Neuronal stem cell (in vitro differentiated cells): ENCODE data around the gene CISD3.

Experiments
- DNase-seq: peaks from one replicate; pipeline ENCODE4 v3.0.0-alpha.2; 2013; ENCODE audit warnings: low spot score
- H2AFZ ChIP-seq: one replicate; pipeline ENCODE4 v1.6.1; 2013; ENCODE audit warnings: mild to moderate bottlenecking, low read length, inconsistent platforms
- H2AK5ac ChIP-seq: 2 replicates; pipeline ENCODE4 v1.6.1; 2013; ENCODE audit warnings: low read depth, mild to moderate bottlenecking, inconsistent platforms, low read length, moderate library complexity, mixed read lengths
- H2BK120ac ChIP-seq: 2 replicates; pipeline ENCODE4 v1.6.1; 2013; ENCODE audit warnings: low read depth, mild to moderate bottlenecking, inconsistent platforms, low read length, moderate library complexity, mixed read lengths
- H2BK12ac ChIP-seq: one replicate; pipeline ENCODE4 v1.6.1; 2013; ENCODE audit warnings: low read length, inconsistent platforms
- H2BK15ac ChIP-seq: 2 replicates; pipeline ENCODE4 v1.6.1; 2013; ENCODE audit warnings: mild to moderate bottlenecking, low read length, inconsistent platforms, mixed read lengths
- H2BK5ac ChIP-seq: one replicate; pipeline ENCODE4 v1.6.1; 2013; ENCODE audit warnings: inconsistent platforms, mild to moderate bottlenecking, low read length, moderate library complexity
- H3K14ac ChIP-seq: one replicate; pipeline ENCODE4 v1.6.1; 2013; ENCODE audit warnings: low read length, inconsistent platforms
- H3K18ac ChIP-seq: 2 replicates; pipeline ENCODE4 v1.6.1; 2013; ENCODE audit warnings: low read length, inconsistent platforms
- H3K23ac ChIP-seq: 2 replicates; pipeline ENCODE4 v1.6.1; 2013; ENCODE audit warnings: low read depth, mild to moderate bottlenecking, mixed read lengths, low read length, inconsistent platforms; ENCODE audit not compliant: poor library complexity
- H3K27ac ChIP-seq: replicated peaks from 3 replicates; pipeline ENCODE4 v1.5.1; 2013; ENCODE audit warnings: low read length, inconsistent platforms
- H3K27me3 ChIP-seq, 3 experiments: 2 replicates each; pipeline ENCODE4 v1.6.1; 2013; ENCODE audit warnings: low read length in 3 of 3, mild to moderate bottlenecking in 2 of 3, inconsistent platforms in 1 of 3, low read depth in 1 of 3, mixed read lengths in 1 of 3, moderate library complexity in 1 of 3; ENCODE audit not compliant: control insufficient read depth in 3 of 3, insufficient read depth in 3 of 3
- H3K36me3 ChIP-seq, 2 donors: replicated peaks in 1 of 2; 2 replicates each; pipeline ENCODE4 v1.6.1; 2013; ENCODE audit warnings: low read length in 2 of 2; ENCODE audit not compliant: control insufficient read depth in 2 of 2, insufficient read depth in 2 of 2
- H3K4ac ChIP-seq: 2 replicates; pipeline ENCODE4 v1.6.1; 2013; ENCODE audit warnings: inconsistent platforms, mild to moderate bottlenecking, low read length, moderate library complexity
- H3K4me1 ChIP-seq, 2 donors: 1 replicate in 1 of 2; 2 replicates in 1 of 2; pipeline ENCODE4 v1.6.1; 2013; ENCODE audit warnings: low read length in 2 of 2, low read depth in 1 of 2; ENCODE audit not compliant: control insufficient read depth in 2 of 2, insufficient read depth in 1 of 2
- H3K4me2 ChIP-seq: one replicate; pipeline ENCODE4 v1.6.1; 2013; ENCODE audit warnings: mild to moderate bottlenecking, low read length, inconsistent platforms; ENCODE audit not compliant: insufficient read depth, poor library complexity, severe bottlenecking
- H3K4me3 ChIP-seq, 2 donors: 2 replicates each; pipeline ENCODE4 v1.5.1; 2013; ENCODE audit warnings: low read length in 2 of 2, mild to moderate bottlenecking in 2 of 2, inconsistent platforms in 1 of 2, moderate library complexity in 1 of 2
- H3K79me1 ChIP-seq: one replicate; pipeline ENCODE4 v1.6.1; 2013; ENCODE audit warnings: low read depth, mild to moderate bottlenecking, inconsistent platforms, low read length, moderate library complexity
- H3K9ac ChIP-seq: one replicate; pipeline ENCODE4 v1.6.1; 2013; ENCODE audit warnings: mild to moderate bottlenecking, low read depth, low read length, inconsistent platforms; ENCODE audit not compliant: poor library complexity
- H3K9me3 ChIP-seq, 2 donors: replicated peaks in 1 of 2; 2 replicates each; pipeline versions ENCODE3 to v1.6.1; 2013; ENCODE audit warnings: low read length in 2 of 2, mild to moderate bottlenecking in 2 of 2, inconsistent platforms in 1 of 2, low read depth in 1 of 2, mixed read lengths in 1 of 2, moderate library complexity in 1 of 2; ENCODE audit not compliant: control insufficient read depth in 2 of 2, insufficient read depth in 1 of 2
- H4K8ac ChIP-seq: one replicate; pipeline ENCODE4 v1.6.1; 2013; ENCODE audit warnings: low read depth, mild to moderate bottlenecking, inconsistent platforms, low read length, moderate library complexity
- H4K91ac ChIP-seq: one replicate; pipeline ENCODE4 v1.6.1; 2013; ENCODE audit warnings: low read length, low read depth, mild to moderate bottlenecking, inconsistent platforms; ENCODE audit not compliant: poor library complexity
- WGBS, 2 donors: extraction: QIAGEN DNeasy Blood & Tissue Kit; methylation state at CpG; one replicate each; pipeline ENCODE4 v1.1.7; 2013; ENCODE audit warnings: missing lambda C conversion rate in 2 of 2, mixed read lengths in 1 of 2; ENCODE audit not compliant: insufficient read length in 2 of 2, insufficient replicate concordance in 1 of 2; ENCODE audit errors: extremely low coverage in 2 of 2; 5-methylcytosine and 5-hydroxymethylcytosine counted together

Gene CISD3

DNA sequence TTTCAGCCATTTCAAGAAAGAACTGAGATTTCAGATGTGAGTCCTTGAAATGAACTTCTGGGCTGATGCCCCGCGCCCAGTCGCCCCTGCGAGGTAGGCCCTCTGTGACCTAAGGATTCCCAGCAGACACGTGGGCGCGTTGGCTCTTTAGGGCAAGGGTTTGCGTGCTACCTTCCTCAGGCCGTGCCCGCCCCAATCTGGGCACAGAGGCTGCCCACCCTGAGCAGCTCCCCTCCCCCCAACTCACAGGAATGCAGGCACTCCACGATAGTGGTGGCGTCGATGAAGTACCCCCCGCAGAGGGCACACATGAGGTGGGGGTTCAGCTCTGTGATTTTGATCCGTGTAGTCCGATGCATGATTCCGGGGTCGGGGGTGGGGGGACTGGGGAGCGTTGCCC, 9.9 kb downstream of the CISD3 start:
- no peak overlapping the region for H2AFZ ChIP-seq
- peaks cover 25% of the 10 kb centered on the region for H3K79me1 ChIP-seq
- no peak overlapping the region for H3K23ac ChIP-seq
- no peak overlapping the region for H3K27ac ChIP-seq
- H3K27me3 ChIP-seq, result no peaks in the 10 kb centered on the region
- H4K91ac ChIP-seq, result no peak overlapping the region
- no peak overlapping the region for H2BK5ac ChIP-seq
- H3K18ac ChIP-seq, result no peak overlapping the region
- no peak overlapping the region for H2BK120ac ChIP-seq
- WGBS, 2 donors, result no CpG with 5 or more reads among the region's 19 CpGs
- no peak overlapping the region for H3K4me2 ChIP-seq
- no peak overlapping the region for H2BK15ac ChIP-seq
- peaks cover 10 to 11% of the 10 kb centered on the region in 2 donors for H3K4me1 ChIP-seq
- H2BK12ac ChIP-seq, result no peak overlapping the region
- no peak overlapping the region for H4K8ac ChIP-seq
- no peak overlapping the region for H3K9ac ChIP-seq
- H3K4ac ChIP-seq, result no peak overlapping the region
- DNase-seq, result no peak
- peaks cover 36 to 81% of the 10 kb centered on the region in 2 donors for H3K36me3 ChIP-seq
- H3K4me3 ChIP-seq, result no peak overlapping the region
- no peak overlapping the region for H3K14ac ChIP-seq
- H3K9me3 ChIP-seq, result no peaks in the 10 kb centered on the region
- H2AK5ac ChIP-seq, result no peak overlapping the region

DNA sequence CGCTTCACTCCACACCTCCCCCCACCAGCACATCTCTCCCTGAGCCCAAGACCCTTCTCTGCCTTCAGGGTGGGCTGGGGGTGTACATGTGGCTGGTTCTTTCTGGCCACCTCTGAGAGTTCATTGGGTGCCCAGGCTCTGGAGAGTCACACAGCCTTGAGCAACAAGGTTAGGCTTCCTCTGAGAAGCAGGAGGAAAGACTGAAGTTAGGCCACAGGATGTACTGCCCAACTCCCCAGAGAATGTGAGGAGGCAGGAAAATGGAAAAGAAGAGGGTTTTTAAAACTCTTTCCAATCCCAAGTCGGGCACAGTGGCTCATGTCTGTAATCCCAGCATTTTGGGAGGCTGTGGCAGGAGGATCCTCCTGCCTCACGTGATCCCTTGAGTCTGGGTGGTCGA, 10.7 kb downstream of the CISD3 start:
- no peak overlapping the region for H4K91ac ChIP-seq
- no peak overlapping the region for H2BK5ac ChIP-seq
- no peak overlapping the region for H2BK12ac ChIP-seq
- H3K27me3 ChIP-seq, result no peaks in the 10 kb centered on the region
- H3K14ac ChIP-seq, result no peak overlapping the region
- H3K9ac ChIP-seq, result no peak overlapping the region
- H3K36me3 ChIP-seq, result peaks cover 33 to 74% of the 10 kb centered on the region in 2 donors
- H3K27ac ChIP-seq, result no peak overlapping the region
- H3K4me3 ChIP-seq, result no peak overlapping the region
- H4K8ac ChIP-seq, result no peak overlapping the region
- no peaks in the 10 kb centered on the region for H3K9me3 ChIP-seq
- no peak overlapping the region for H3K23ac ChIP-seq
- no CpG with 5 or more reads among the region's 4 CpGs for WGBS, 2 donors
- no peak overlapping the region for H2AFZ ChIP-seq
- no peak overlapping the region for H2BK120ac ChIP-seq
- no peak overlapping the region for H2BK15ac ChIP-seq
- no peak overlapping the region for H2AK5ac ChIP-seq
- peaks cover 12 to 13% of the 10 kb centered on the region in 2 donors for H3K4me1 ChIP-seq
- no peak overlapping the region for H3K4ac ChIP-seq
- no peak overlapping the region for H3K18ac ChIP-seq
- no peak for DNase-seq
- peaks cover 25% of the 10 kb centered on the region for H3K79me1 ChIP-seq
- H3K4me2 ChIP-seq, result no peak overlapping the region

DNA sequence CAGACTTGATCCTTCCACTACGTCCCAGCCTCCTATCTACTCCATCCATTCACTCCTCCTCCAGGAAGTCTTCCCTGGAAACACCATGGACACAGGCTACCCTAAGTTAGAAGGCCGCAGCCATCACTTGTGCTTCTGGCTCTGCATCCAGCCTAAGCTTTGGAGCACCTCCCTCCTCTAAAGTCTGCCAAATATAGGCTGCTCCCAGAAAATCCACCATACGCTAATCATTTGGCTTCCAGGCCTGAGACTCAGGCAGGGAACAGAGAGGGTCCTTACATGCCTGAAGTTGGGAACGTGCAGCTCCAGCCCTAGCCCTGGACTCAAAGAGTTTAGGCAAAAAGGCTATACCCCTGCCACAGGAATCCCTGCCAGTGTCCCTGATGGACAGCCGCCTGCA, 11.3 kb downstream of the CISD3 start:
- H3K4me2 ChIP-seq, result no peak overlapping the region
- H4K8ac ChIP-seq, result no peak overlapping the region
- WGBS, 2 donors, result no CpG with 5 or more reads among the region's 5 CpGs
- H3K9me3 ChIP-seq, result no peaks in the 10 kb centered on the region
- no peak overlapping the region for H2BK15ac ChIP-seq
- H3K23ac ChIP-seq, result no peak overlapping the region
- peaks cover 26% of the 10 kb centered on the region for H3K79me1 ChIP-seq
- no peak overlapping the region for H2AFZ ChIP-seq
- peaks cover 18 to 20% of the 10 kb centered on the region in 2 donors for H3K4me1 ChIP-seq
- no peak for DNase-seq
- no peak overlapping the region for H2AK5ac ChIP-seq
- no peak overlapping the region for H2BK120ac ChIP-seq
- no peak overlapping the region for H3K4me3 ChIP-seq
- no peak overlapping the region for H3K4ac ChIP-seq
- peaks cover 31 to 68% of the 10 kb centered on the region in 2 donors for H3K36me3 ChIP-seq
- no peak overlapping the region for H2BK12ac ChIP-seq
- no peak overlapping the region for H3K14ac ChIP-seq
- H2BK5ac ChIP-seq, result no peak overlapping the region
- no peak overlapping the region for H3K27ac ChIP-seq
- H4K91ac ChIP-seq, result no peak overlapping the region
- H3K18ac ChIP-seq, result no peak overlapping the region
- no peak overlapping the region for H3K9ac ChIP-seq
- H3K27me3 ChIP-seq, result no peaks in the 10 kb centered on the region

DNA sequence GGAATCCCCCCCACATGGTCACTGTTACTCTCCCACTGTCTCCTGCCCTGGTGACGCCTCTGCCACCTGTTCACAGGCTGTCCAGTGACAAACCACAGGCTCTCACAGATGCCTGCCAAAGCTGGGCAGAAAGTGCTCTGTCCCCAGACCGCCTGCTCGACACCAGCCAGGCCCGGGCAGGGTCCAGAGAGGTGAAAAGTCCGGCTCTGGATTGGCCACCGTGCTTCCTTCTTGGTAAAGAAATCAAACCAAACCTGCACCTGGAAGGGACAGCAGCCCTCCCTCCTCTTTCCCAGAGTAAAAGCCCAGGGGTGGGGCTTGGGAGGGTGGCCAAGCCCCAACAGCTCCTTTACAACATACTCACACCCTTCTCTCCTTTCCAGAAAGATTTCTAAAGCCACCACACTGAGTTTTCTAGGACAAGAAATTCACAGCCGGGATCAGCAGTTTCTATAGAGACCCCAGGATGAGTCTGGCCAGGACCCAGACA, 11.8 kb downstream of the CISD3 start:
- H3K9me3 ChIP-seq, result no peaks in the 10 kb centered on the region
- H4K8ac ChIP-seq, result no peak overlapping the region
- no peak overlapping the region for H2BK5ac ChIP-seq
- H3K9ac ChIP-seq, result no peak overlapping the region
- peaks cover 31 to 65% of the 10 kb centered on the region in 2 donors for H3K36me3 ChIP-seq
- H3K4me1 ChIP-seq, result peaks cover 23 to 25% of the 10 kb centered on the region in 2 donors
- no peak overlapping the region for H2BK12ac ChIP-seq
- DNase-seq, result no peak
- no peak overlapping the region for H3K23ac ChIP-seq
- no peak overlapping the region for H2BK120ac ChIP-seq
- no peak overlapping the region for H2AFZ ChIP-seq
- WGBS, 2 donors, result no CpG with 5 or more reads among the region's 7 CpGs
- no peak overlapping the region for H3K4me2 ChIP-seq
- H3K4ac ChIP-seq, result no peak overlapping the region
- no peak overlapping the region for H2AK5ac ChIP-seq
- H2BK15ac ChIP-seq, result no peak overlapping the region
- H3K18ac ChIP-seq, result no peak overlapping the region
- peaks cover 31% of the 10 kb centered on the region for H3K79me1 ChIP-seq
- no peaks in the 10 kb centered on the region for H3K27me3 ChIP-seq
- H3K4me3 ChIP-seq, result no peak overlapping the region
- H3K14ac ChIP-seq, result no peak overlapping the region
- no peak overlapping the region for H4K91ac ChIP-seq
- H3K27ac ChIP-seq, result no peak overlapping the region
